Pons (tissue), 1 donor: ENCODE results near the gene PLEKHG4.

Experiments used
- DNase-seq: peaks from one replicate; pipeline ENCODE4 v3.0.0-alpha.2; 2016; ENCODE audit warnings: low spot score

PLEKHG4 gene

DNA sequence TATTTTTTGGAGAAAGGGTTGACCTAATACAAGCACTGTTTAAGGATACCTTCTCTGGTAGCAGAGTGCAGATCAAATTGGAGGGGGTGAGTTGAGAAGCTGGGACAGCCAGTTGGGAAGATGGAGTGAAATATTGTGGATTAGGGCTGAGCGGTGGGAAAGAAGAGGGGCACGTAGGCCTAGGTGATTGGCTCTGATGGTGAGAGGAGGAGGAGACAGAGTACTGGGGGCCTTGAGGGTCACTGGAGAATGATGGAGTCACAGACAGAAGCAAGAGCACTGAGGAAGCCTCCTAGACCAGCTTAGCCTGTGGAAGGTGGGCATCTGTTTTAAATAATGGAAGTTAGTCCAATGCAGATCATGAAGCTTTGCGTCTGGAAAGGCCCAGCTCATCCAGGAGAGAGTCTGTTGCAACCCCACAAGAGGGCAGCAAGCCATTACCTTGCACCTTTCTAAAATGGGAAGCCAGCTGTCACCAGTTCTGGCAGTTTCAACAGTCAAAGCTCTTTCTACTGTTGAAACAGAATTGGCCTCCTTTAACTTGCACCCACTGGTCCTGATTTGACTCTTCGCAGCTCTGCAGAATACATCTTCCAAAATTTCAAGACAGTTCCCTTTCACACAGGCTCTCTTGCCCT lies 18.8 kb upstream of the PLEKHG4 start:
- peak; percentile 27 for DNase-seq

DNA sequence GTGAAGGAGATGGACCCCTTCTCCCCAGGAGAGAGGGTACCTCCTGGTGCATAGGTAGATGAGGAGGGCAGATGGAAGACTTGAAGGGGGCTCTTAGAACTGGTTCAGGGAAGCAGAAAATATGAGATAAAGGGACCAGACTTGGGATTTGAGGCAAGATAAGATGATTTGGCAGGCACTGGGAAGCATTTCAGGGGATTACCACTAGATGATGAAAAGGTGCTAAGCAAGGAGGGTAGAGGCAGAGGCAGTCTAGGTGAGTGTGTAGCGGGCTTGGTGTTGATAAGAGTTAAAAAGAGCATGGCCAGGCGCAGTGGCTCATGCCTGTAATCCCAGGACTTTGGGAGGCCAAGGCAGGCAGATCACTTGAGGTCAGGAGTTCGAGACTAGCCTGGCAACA lies 16.1 kb upstream of the PLEKHG4 start:
- no peak for DNase-seq

DNA sequence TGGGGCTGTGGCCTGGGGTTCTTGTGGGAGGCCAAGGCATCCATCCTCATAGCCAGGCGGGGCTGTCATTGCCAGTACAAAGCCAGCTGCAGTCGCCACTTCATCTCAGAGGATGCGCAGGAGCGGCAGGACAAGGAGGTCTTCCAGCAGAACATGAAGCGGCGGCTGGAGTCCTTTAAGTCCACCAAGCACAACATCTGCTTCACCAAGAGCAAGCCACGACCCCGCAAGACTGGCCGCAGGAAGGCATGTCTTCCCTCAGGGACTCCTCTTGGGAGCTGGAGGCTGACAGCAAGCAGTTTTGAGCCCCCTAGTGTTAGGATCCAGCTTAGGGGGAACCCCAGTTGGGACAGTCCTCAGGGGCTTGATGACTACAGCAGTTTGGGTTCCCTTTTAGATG lies 15.1 kb upstream of the PLEKHG4 start:
- DNase-seq = no peak

DNA sequence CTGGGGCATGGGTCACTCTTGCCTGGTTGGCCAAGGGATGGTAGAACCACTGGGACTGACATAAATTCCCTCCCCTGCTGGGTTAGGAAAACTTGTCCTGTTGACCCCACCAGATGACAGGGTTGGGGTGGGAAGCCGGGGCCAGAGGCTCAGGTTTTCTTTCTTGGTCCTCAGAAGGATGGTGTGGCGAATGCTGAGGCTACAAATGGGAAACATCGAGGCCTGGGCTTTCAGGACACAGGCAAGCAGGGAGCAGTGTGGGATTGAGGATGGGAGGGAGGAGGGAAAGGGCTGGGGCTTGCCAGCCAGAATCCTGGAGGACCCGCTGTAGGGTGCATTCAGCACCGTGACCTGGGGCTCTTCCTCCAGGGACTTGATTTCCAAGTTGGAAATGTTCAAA lies 14.5 kb upstream of the PLEKHG4 start:
- DNase-seq = no peak

DNA sequence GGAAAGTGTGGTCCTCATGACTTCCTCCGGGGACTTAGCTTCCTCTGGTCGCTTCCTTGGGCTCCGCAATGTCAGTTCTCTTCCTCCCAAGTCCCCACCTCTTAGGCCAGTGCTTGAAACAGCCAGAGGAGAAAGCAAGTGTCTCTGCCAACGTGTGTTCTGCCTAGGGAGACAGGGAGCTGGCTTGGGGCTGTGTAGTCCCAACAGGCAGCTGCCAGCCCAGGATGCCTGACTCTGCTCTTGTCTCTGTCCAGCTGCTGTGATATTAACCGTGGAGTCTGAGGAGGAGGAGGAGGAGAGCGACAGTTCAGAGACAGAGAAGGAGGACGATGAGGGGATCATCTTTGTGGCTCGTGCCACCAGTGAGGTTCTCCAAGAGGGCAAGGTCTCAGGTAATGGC lies 13.5 kb upstream of the PLEKHG4 start:
- DNase-seq = no peak

DNA sequence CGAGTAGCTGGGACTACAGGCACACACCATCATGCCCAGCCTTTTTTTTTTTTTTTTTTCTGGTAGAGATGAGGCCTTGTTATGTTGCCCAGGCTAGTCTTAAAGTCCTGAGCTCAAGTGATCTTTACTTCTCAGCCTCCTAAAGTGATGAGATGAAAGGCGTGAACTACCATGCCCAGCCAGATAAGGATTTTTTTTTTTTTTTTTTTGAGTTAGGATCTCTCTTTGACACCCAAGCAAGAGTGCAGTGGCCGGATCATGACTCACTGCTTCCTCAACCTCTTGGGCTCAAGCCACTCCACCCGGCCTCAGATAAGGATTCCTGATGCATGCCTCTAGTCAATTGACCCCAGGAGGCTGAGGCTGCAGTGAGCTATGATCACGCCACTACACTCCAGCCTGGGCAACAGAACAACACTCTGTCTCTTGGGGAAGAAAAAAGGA lies 11.2 kb upstream of the PLEKHG4 start:
- no peak for DNase-seq

DNA sequence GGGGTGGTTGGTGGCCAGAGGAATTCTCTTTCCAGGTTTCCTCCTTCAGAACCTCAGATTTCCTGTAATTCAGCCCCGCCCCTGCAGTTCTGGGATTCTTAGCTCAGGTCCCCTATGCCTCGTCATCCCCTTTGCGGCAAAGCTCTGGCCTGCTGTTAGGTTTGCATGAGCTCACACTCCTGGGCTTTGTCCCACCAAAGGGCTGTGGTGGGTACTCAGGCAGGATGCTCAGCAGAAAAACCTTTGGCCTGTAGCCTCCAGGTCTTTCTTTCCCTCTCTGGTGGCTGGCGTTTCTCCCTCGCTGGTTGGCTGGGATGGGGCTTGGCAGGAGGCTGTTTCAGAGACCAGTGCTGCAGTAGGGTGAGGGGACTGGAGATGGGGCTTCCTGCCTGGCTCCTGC lies 9.6 kb upstream of the PLEKHG4 start:
- no peak for DNase-seq

DNA sequence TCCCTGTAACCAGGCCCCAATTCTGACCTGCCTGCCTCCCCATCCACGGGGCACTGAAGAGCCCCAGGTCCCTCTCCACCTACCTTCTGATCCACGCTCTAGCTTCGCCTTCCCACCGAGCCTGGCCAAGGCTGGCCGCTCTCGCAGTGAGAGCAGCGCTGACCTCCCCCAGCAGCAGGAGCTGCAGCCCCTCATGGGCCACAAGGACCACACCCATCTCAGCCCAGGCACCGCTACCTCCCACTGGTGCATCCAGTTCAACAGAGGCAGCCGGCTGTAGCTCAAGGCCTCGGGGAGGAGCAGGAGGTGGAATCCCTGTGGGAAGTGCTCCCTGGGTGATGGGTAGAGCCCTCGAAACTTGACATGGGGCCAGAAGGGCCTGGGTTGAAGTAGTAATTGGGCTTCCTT lies 8.4 kb upstream of the PLEKHG4 start:
- DNase-seq = no peak

DNA sequence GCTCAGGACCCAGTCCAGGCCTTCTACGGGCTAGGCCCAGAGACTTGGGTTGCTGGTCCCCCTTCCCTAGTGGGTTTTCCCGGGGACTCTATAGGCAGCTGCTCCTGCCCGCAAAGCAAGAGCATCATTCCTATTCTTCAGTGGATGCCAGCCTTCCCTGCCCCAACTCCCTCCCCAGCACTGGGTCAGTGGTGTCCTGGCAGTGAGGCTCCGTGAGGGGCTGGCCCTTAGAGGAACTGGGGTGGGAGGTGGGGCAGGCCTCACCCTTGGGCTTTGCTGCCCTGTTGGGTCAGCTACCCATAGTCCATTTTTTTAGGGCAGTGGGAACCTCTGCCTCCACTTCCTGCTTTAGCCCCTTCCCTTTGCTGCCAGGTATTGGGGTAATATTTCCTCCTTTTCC lies 7.9 kb upstream of the PLEKHG4 start:
- DNase-seq = no peak

DNA sequence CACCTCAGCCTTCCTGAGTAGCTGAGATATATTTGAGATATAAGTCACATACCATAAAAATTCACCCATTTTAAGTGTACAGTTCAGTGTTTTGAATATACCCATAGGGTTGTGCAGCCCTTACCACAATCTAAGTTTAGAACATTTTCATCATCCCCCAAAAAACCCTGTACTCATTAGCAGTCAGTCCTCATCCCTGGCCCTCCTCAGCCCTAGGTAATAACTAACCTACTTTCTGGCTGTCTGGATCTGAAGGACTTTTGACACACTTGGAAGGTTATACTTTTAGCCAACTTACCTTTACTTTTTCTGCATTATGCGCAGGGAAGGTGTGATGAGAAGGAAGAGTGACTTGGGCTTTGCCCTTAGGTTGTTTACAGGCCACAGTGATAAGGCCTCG lies 4.0 kb upstream of the PLEKHG4 start:
- no peak for DNase-seq

DNA sequence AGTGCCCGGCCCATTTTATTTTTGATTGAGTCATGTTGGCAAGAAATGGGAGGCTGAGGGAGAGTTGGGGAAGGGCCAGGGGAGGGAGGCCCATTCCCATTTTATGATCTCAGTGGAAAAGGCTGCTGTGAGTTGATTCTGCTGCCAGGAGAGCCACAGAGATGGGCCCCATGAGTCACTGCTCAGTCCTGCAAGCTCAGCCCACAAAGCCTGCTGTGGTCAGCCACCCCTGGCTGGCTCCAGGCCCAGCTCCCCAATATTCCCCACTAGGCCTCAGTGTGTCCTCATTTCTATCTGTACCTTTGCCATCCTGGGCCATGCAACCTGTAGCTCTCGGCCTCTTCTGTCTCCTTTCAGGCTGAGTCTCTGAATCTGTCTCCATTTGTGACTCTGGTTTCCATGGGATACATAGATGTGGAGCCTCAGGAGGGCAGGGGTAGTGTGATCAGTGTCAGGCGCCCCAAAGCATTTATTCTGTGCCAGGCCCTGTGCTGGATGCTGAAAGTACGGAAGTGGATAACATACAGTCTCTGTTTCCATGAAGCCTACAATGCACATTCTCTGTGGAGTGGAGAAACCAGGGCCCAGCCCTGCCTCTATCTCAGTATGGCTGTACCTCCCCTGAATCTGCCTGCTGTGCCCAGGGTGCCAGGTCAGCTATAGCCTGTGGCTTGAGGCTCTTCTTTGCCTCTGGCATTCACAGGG lies 1.9 kb upstream of the PLEKHG4 start:
- no peak for DNase-seq

DNA sequence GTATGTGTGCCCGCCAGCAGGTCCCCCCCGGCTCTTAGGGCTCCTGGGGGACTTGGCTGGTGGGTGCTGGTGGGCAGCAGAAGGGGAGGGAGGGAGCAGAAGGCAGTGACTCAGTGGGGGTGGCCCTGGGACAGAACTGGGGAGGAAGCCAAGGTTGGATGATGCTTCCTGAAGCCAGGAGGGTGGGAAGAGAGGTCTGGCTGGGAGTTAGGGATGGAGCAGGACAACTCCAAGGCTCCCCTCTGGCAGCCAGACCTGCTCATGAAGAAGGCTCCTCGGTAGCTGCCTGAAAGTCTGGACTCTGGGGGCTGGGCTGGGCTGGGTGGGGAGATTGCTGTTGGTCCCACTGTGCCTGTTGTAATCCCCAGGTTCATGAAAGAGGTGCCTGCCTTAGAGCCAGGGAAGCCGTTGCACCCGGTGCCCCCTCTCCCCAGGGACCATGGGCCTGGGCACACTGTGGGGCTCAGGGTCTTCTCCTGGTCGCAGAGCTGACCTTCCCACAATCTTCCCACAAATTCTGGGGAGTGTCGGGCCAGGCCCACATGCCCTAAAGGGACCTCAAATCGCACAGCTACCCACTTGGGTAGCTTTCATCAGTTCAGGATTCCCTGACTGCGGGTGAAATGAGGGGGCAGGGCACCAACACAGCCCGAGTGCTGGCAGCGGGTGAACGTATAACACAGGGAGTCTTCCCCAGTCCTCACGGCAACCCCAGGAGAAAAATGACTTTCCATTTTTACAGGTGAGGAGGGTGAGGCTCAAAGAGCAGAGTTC lies 1.1 kb upstream of the PLEKHG4 start:
- no peak for DNase-seq

DNA sequence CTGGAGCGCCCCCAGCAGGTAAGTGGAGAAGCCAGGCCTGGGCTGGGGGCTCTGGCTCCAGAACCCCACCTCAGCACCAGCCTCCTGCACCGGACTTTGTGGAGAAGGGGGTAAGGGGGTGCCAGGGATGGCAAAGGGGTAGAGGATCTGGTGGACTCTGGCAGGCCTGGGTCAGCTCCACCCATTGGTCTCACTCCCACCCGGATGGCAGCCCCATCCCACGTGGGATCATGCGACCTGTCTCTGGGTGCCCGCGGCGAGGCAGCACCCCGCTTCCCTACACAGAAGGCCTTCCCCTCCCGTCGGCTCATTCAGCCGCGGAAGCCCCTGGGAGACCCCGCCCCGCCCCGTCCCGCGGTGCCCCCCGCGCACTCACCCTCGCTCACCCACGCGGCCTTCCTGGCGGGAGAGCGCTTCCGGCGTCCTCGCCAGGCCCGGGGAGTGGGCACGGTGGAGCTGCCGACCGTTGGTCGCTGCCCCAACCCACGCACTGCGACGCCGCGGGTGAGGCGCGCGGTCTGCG lies 498 bp upstream of the PLEKHG4 start:
- no peak for DNase-seq

DNA sequence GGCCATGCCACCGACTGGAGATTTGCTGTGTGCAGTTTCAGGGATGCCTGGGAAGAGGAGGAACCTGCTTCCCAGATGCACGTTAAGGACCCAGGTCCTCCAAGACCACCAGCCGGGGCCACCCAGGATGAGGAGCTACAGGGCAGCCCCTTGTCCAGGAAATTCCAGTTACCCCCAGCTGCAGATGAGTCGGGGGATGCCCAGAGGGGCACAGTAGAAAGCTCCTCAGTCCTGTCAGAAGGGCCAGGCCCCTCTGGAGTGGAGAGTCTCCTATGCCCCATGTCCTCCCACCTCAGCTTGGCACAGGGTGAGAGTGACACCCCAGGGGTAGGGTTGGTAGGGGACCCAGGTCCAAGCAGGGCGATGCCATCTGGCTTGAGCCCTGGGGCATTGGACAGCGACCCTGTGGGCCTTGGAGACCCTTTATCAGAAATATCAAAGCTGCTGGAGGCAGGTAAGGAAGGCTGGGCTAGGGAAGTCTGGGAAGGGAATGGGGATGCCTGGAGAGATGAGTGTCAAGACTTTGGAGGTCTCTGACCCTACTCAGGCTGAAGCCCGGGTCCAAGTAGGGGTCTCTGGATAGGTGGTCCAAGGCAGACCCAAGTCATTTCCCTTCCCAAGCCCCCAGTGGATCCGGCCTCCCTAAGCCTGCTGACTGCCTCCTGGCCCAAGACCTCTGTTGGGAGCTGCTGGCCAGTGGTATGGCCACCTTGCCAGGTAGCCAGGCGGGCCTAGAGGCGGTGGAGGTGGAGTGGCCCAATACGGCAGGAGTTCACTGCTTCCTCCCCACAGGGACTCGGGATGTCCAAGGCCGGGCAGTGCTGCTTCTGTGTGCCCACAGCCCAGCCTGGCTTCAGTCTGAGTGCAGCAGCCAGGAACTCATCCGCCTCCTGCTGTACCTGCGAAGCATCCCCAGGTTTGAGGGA lies 1.0 kb downstream of the PLEKHG4 start:
- no peak for DNase-seq

DNA sequence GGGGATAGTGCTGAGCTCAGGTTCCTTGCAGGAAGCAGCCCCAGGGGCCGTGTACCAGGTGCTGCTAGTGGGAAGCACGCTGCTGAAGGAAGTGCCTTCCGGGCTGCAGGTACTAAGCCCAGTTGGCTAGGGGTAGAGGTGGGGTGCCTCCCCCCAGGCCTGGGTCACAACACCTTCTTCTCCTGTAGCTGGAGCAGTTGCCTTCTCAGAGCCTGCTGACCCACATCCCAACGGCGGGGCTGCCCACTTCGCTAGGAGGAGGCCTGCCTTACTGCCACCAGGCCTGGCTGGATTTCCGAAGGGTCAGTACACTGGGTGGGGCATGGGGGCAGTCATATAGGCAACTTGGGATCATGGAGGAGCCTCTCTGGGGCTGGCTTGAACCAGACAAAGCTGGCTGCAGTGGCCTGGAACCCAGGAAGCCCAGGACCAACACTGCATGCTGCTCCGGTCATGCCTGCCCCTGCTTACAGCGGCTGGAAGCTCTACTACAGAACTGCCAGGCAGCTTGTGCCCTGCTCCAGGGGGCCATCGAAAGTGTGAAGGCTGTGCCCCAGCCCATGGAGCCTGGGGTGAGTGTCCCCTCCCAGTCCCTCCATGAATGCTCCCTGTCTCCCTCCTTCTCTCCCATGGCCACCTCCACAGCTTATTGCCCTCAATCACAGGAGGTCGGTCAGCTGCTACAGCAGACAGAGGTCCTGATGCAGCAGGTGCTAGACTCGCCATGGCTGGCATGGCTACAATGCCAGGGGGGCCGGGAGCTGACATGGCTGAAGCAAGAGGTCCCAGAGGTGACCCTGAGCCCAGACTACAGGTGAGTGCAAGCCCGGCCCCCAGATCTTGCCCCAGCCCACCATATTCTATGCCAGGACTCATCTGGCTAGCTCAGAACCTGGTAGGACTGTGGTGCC lies 2.5 kb downstream of the PLEKHG4 start:
- DNase-seq = no peak

DNA sequence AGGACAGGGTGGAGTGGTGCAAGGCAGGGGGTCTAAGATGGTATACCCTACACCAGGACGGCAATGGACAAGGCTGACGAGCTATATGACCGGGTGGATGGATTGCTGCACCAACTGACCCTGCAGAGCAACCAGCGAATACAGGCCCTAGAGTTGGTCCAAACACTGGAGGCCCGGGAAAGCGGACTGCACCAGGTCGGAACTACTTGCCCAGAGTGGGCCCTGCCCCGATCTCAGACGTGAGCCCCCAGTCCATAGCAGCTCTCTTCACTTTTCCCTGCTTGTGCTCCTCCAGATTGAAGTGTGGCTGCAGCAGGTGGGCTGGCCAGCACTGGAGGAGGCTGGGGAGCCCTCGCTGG lies 3.1 kb downstream of the PLEKHG4 start:
- DNase-seq = no peak

DNA sequence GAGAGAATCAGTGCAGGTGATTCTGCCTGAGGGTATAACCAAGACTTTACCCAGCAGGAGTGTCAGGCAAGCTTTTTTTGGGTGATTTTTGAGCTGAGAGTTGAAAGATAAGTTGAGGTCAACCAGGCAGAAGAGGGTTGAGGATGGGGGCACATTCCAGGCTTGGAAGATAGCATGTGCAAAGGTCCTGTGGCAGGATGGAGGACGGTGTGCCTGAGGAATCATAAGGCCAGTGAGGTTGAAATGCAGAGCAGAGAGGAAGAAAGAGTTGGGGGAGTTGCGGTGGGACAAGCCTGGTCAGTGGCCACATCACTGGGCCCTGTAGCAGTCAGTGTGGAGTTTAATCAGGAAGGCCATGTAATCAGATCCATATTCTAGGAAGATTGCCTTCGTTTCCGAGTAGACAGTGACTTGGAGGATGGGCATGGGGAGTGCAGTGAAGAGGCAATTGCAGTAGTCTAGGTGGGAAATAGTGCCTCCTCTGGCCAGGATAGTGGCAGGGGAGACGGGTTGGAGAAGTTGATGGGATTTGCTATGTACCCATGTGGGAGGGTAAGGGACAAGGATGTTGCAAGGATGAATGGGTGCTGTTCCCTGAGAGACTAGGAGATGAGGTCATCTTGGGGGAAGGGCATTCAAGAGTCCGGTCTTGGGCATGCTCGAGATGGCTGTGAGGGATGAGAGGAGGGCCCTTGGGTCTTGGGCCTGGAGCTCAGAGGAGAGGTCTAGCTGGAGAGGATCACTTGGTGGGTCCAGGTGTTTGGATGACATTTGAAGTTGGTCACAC lies 3.9 kb downstream of the PLEKHG4 start:
- DNase-seq = no peak

DNA sequence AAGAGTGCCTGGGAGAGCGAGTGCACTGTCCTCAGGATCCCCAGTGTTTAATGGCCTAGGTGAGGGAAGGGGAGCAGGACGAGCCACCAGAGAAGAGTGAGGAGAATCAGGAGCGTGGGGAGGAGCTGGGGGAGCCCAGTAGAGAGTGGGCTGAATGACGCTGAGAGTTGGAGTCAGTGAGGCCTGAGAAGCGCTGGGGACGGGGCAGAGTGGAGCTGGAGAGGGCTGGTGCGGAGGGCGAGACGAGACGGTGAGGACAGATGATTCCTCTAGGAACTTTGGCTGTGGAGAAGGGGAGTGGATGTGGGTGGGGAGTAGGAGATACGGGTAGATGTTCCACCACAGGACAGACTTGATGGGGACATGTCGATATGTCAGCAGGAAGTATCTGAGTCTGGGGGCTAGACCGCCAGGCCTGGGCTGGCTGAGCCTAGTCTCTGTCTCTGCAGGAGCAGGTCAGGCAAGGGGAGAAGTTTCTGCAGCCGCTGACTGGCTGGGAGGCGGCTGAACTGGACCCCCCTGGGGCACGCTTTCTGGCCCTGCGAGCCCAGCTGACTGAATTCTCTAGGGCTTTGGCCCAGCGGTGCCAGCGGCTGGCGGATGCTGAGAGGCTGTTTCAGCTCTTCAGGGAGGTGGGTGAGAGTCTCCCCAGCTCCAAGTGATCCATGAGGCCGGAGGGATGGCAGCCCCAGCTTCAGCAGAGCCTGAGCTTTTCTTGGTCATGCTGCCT lies 4.7 kb downstream of the PLEKHG4 start:
- no peak for DNase-seq
